Activated CD8-positive, alpha-beta memory T cell treated with anti-CD3 and anti-CD28 coated beads for 36 hours (primary cell): ENCODE measurements around the gene GRAP. TPM values are rescaled to one million over a fixed set of nuclear protein-coding genes. Genes with fewer than 3 reads are reported as not detected.

ENCODE experiments used
- CTCF ChIA-PET: fragments of 350-600 bp; sonication (Branson Sonifier 250); formaldehyde crosslinking; loops from one replicate; lab custom pipeline; 2021; ENCODE audit warnings: antibody characterized with exemption; lab: Charles Lee
- POLR2A ChIA-PET: fragments of 350-600 bp; sonication (Branson Sonifier 250); formaldehyde crosslinking; loops from one replicate; lab custom pipeline; 2021; ENCODE audit warnings: antibody characterized with exemption; lab: Charles Lee
- total RNA-seq, 2 experiments: library from RNA; stranded (reverse); gene quantifications; one replicate each; pipeline ENCODE4 v1.2.3, GENCODE V29; 2021

Gene GRAP
- total RNA-seq, 2 experiments from 2014 or later: 6.4 to 8.2 TPM

DNA sequence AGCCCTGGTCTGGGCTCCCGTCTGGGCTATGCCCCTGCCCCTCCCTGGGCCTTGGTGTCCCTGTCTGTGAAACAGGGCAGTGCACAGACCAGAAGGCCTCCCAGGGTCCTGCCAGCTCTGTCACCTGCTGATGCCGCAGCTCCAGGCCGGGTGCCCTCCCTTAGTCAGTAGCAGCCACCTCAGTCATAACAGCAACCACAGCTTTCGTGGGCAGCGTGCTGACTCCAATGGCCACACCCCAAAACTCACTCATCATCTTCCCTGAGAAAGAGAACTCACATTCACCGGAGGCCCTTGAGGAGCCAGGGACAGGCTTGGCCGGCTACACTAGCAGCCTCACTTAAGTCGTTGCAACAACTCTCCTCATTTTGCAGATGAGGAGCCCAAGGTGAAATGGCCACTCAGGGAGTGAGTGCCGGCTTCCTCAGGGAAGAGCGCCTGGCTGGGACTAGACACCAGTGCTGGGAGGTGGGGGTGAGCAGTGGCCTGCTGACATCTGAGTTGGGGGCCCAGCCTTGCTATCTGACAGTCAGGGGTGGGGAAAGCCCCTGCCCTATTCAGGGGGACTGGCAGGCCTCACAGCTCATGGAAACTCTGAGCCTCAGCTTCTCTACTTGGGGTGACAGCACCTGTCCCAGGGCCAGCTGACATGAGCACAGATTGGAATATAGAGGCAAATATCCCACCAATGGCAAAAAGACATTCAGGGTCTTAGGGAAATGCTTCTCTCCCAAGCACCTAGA, 72.2 kb downstream of the GRAP start:
- ChIA-PET CTCF (interaction anchor here (1.8 kb wide), 1 partner anchor 13 kb away, joined by 7 read pairs; no protein-coding TSS in a partner anchor), POLR2A (no interaction called here)

DNA sequence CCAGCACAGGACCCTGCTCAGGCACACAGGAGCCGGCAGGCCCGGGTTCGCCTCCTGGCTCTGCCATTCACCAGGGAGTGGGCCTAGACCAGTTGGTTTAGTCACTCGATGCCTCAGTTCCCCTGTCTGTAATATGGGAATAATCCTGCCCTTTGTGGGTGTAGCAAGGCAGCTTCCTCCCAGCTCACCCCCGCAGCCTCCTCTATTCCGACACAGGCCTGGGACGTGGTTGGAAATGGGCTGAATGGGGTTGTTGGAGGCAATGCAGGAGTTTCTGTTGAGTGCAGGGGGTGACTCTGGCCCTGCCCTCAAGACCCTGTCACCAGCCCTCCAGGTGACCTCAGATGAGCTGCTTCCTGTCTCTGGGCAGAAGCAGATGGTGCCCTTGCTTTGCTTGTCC, 75.0 kb downstream of the GRAP start:
- ChIA-PET POLR2A (no interaction called here), CTCF (interaction anchor here (2.8 kb wide), 1 partner anchor 11 kb away, joined by 9 read pairs; no protein-coding TSS in a partner anchor)

Other genes with a start within 250 kb of the GRAP start
- gene PRPSAP2, start 188.8 kb downstream of the GRAP start, total RNA-seq: 10 to 100 TPM; 60.0 to 60.3 TPM
- not detected for gene SLC5A10, start 94.8 kb downstream of the GRAP start, total RNA-seq
- 10 to 100 TPM; 11.2 to 11.6 TPM for gene FAM83G, start 42.2 kb downstream of the GRAP start, total RNA-seq
- gene GRAPL, start 80.6 kb upstream of the GRAP start, total RNA-seq: 1 to 10 TPM; 1.4 TPM
- gene EPN2, start 190.4 kb upstream of the GRAP start, total RNA-seq: 10 to 100 TPM; 10.2 to 11.5 TPM